Measurements from ENCODE around the gene CHCHD3.

DNA sequence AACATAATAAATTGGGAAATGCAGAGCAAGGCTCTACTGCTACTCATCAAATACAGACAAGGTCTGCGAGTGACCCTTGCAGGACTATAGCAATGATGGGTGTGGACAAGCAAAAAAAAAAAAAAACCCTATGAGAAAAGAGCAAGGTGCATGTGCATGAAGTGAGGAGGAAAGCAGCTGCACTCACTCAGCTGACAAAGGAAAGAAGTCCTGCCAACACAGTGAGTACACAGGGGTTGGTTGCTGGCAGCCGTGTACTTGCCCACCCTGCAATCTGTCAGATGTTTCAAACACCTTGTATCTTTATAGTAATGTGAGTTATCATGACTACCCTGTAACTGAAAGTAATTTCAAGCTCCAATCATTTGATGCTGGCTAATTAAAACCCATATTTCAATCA lies 20.5 kb downstream of the CHCHD3 start:
- TF ChIP-seq, protein P1, sequence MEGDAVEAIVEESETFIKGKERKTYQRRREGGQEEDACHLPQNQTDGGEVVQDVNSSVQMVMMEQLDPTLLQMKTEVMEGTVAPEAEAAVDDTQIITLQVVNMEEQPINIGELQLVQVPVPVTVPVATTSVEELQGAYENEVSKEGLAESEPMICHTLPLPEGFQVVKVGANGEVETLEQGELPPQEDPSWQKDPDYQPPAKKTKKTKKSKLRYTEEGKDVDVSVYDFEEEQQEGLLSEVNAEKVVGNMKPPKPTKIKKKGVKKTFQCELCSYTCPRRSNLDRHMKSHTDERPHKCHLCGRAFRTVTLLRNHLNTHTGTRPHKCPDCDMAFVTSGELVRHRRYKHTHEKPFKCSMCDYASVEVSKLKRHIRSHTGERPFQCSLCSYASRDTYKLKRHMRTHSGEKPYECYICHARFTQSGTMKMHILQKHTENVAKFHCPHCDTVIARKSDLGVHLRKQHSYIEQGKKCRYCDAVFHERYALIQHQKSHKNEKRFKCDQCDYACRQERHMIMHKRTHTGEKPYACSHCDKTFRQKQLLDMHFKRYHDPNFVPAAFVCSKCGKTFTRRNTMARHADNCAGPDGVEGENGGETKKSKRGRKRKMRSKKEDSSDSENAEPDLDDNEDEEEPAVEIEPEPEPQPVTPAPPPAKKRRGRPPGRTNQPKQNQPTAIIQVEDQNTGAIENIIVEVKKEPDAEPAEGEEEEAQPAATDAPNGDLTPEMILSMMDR (IDR thresholded peaks at IDR 0.05; ENCODE audit: low read depth, low read length, missing input control) = no peak
- no peak for TF ChIP-seq RAD21 (IDR thresholded peaks at IDR 0.05)
- TF ChIP-seq JUND (IDR thresholded peaks at IDR 0.05) = no peak
- no peak for TF ChIP-seq EGR1 (IDR thresholded peaks at IDR 0.05; ENCODE audit: low read depth in 2 of 2)

Measured in liver (tissue), 3 donors.